ENCODE results near the gene CDC37. TPM values are rescaled to one million over a fixed set of nuclear protein-coding genes. Genes with fewer than 3 reads are reported as not detected.
"Not testable (repeated sequence)": the region's sequence is repeated elsewhere in the genome, so short reads cannot be mapped to it uniquely, and the experiment has no call there.

CDC37 gene
- polyA plus RNA-seq, 1 donor, result 155 TPM

GRCh38 chr19:10379880-10380312 is 23.4 kb downstream of the CDC37 start:
- Histone ChIP-seq H3K4me1 (ENCODE audit: control insufficient read depth, insufficient read depth, low read length) (peaks cover 9% of the 10 kb centered on the region), H3K27me3 (ENCODE audit: control insufficient read depth, insufficient read depth, low read length) (no peaks in the 10 kb centered on the region), H3K27ac (ENCODE audit: low read length) (peak overlapping the region; percentile 43), H3K4me3 (ENCODE audit: low read length) (peak overlapping the region; percentile 95), H3K36me3 (ENCODE audit: control insufficient read depth, insufficient read depth, low read length) (peaks cover 15% of the 10 kb centered on the region), H3K9me3 (ENCODE audit: control insufficient read depth, low read depth, low read length) (no peaks in the 10 kb centered on the region)
- no CpG with 5 or more reads among the region's 10 CpGs for WGBS (ENCODE audit: insufficient coverage, low lambda C conversion rate)
- DNase-seq, result peak in 1 of 2 donors; percentile 14

GRCh38 chr19:10378124-10378523 is 25.2 kb downstream of the CDC37 start:
- Histone ChIP-seq H3K27ac (ENCODE audit: low read length) (no peak overlapping the region), H3K9me3 (ENCODE audit: control insufficient read depth, low read depth, low read length) (no peaks in the 10 kb centered on the region), H3K4me1 (ENCODE audit: control insufficient read depth, insufficient read depth, low read length) (peaks cover 9% of the 10 kb centered on the region), H3K4me3 (ENCODE audit: low read length) (no peak overlapping the region), H3K36me3 (ENCODE audit: control insufficient read depth, insufficient read depth, low read length) (peaks cover 21% of the 10 kb centered on the region), H3K27me3 (ENCODE audit: control insufficient read depth, insufficient read depth, low read length) (no peaks in the 10 kb centered on the region)
- WGBS (ENCODE audit: insufficient coverage, low lambda C conversion rate), result 90% methylated on average over 2 of the region's 8 CpGs
- no peak for DNase-seq

- not testable (repeated sequence) for H3K9me3 ChIP-seq (ENCODE audit: control insufficient read depth, low read depth, low read length); H3K27me3 ChIP-seq (ENCODE audit: control insufficient read depth, insufficient read depth, low read length); H3K4me3 ChIP-seq (ENCODE audit: low read length); DNase-seq; H3K4me1 ChIP-seq (ENCODE audit: control insufficient read depth, insufficient read depth, low read length); H3K27ac ChIP-seq (ENCODE audit: low read length)
- WGBS (ENCODE audit: insufficient coverage, low lambda C conversion rate), result no CpG with 5 or more reads among the region's 2 CpGs
- H3K36me3 ChIP-seq (ENCODE audit: control insufficient read depth, insufficient read depth, low read length), result peaks cover 24% of the 10 kb centered on the region
Measured at GRCh38 chr19:10377140-10377640, 26.2 kb downstream of the CDC37 start.

- no peak for DNase-seq
- Histone ChIP-seq H3K27me3 (ENCODE audit: control insufficient read depth, insufficient read depth, low read length) (no peaks in the 10 kb centered on the region), H3K9me3 (ENCODE audit: control insufficient read depth, low read depth, low read length) (no peaks in the 10 kb centered on the region), H3K36me3 (ENCODE audit: control insufficient read depth, insufficient read depth, low read length) (peaks cover 29% of the 10 kb centered on the region), H3K4me1 (ENCODE audit: control insufficient read depth, insufficient read depth, low read length) (peaks cover 5% of the 10 kb centered on the region), H3K27ac (ENCODE audit: low read length) (no peak overlapping the region), H3K4me3 (ENCODE audit: low read length) (no peak overlapping the region)
- WGBS (ENCODE audit: insufficient coverage, low lambda C conversion rate), result 87% methylated on average over 2 of the region's 5 CpGs
Measured at GRCh38 chr19:10374931-10375330, 28.4 kb downstream of the CDC37 start.

- Histone ChIP-seq H3K4me3 (ENCODE audit: low read length) (no peak overlapping the region), H3K27ac (ENCODE audit: low read length) (no peak overlapping the region), H3K4me1 (ENCODE audit: control insufficient read depth, insufficient read depth, low read length) (no peaks in the 10 kb centered on the region), H3K9me3 (ENCODE audit: control insufficient read depth, low read depth, low read length) (peaks cover 6% of the 10 kb centered on the region), H3K27me3 (ENCODE audit: control insufficient read depth, insufficient read depth, low read length) (no peaks in the 10 kb centered on the region), H3K36me3 (ENCODE audit: control insufficient read depth, insufficient read depth, low read length) (peaks cover 38% of the 10 kb centered on the region)
- no peak for DNase-seq
- no CpG with 5 or more reads among the region's 3 CpGs for WGBS (ENCODE audit: insufficient coverage, low lambda C conversion rate)
Measured at GRCh38 chr19:10372690-10373089, 30.7 kb downstream of the CDC37 start.

- Histone ChIP-seq H3K36me3 (ENCODE audit: control insufficient read depth, insufficient read depth, low read length) (peaks cover 58% of the 10 kb centered on the region), H3K27ac (ENCODE audit: low read length) (no peak overlapping the region), H3K4me3 (ENCODE audit: low read length) (no peak overlapping the region), H3K27me3 (ENCODE audit: control insufficient read depth, insufficient read depth, low read length) (no peaks in the 10 kb centered on the region), H3K4me1 (ENCODE audit: control insufficient read depth, insufficient read depth, low read length) (no peaks in the 10 kb centered on the region), H3K9me3 (ENCODE audit: control insufficient read depth, low read depth, low read length) (peaks cover 6% of the 10 kb centered on the region)
- no peak for DNase-seq
- WGBS (ENCODE audit: insufficient coverage, low lambda C conversion rate), result no CpG with 5 or more reads among the region's 15 CpGs
Measured at GRCh38 chr19:10368101-10368803, 35.1 kb downstream of the CDC37 start.

GRCh38 chr19:10366950-10367512 is 36.3 kb downstream of the CDC37 start:
- H3K4me1 ChIP-seq (ENCODE audit: control insufficient read depth, insufficient read depth, low read length); H3K27ac ChIP-seq (ENCODE audit: low read length); DNase-seq; H3K9me3 ChIP-seq (ENCODE audit: control insufficient read depth, low read depth, low read length); H3K4me3 ChIP-seq (ENCODE audit: low read length); H3K27me3 ChIP-seq (ENCODE audit: control insufficient read depth, insufficient read depth, low read length): not testable (repeated sequence)
- H3K36me3 ChIP-seq (ENCODE audit: control insufficient read depth, insufficient read depth, low read length), result peaks cover 63% of the 10 kb centered on the region
- no CpG with 5 or more reads among the region's 4 CpGs for WGBS (ENCODE audit: insufficient coverage, low lambda C conversion rate)

- no peak for DNase-seq
- no CpG with 5 or more reads among the region's 23 CpGs for WGBS (ENCODE audit: insufficient coverage, low lambda C conversion rate)
- peaks cover 75% of the 10 kb centered on the region for H3K36me3 ChIP-seq (ENCODE audit: control insufficient read depth, insufficient read depth, low read length)
Measured at GRCh38 chr19:10365518-10365917, 37.8 kb downstream of the CDC37 start.

GRCh38 chr19:10364644-10365043 is 38.7 kb downstream of the CDC37 start:
- Histone ChIP-seq H3K27me3 (ENCODE audit: control insufficient read depth, insufficient read depth, low read length) (no peaks in the 10 kb centered on the region), H3K36me3 (ENCODE audit: control insufficient read depth, insufficient read depth, low read length) (peaks cover 77% of the 10 kb centered on the region), H3K9me3 (ENCODE audit: control insufficient read depth, low read depth, low read length) (peaks cover 6% of the 10 kb centered on the region), H3K27ac (ENCODE audit: low read length) (no peak overlapping the region), H3K4me1 (ENCODE audit: control insufficient read depth, insufficient read depth, low read length) (no peaks in the 10 kb centered on the region), H3K4me3 (ENCODE audit: low read length) (no peak overlapping the region)
- no peak for DNase-seq
- no CpG with 5 or more reads among the region's 19 CpGs for WGBS (ENCODE audit: insufficient coverage, low lambda C conversion rate)

More at GRCh38 chr19:10365518-10365917, 37.8 kb downstream of the CDC37 start:
- Histone ChIP-seq H3K4me3 (ENCODE audit: low read length) (no peak overlapping the region), H3K27me3 (ENCODE audit: control insufficient read depth, insufficient read depth, low read length) (no peaks in the 10 kb centered on the region), H3K4me1 (ENCODE audit: control insufficient read depth, insufficient read depth, low read length) (no peaks in the 10 kb centered on the region), H3K27ac (ENCODE audit: low read length) (no peak overlapping the region), H3K9me3 (ENCODE audit: control insufficient read depth, low read depth, low read length) (peaks cover 6% of the 10 kb centered on the region)

GRCh38 chr19:10363789-10364281 is 39.5 kb downstream of the CDC37 start:
- H3K9me3 ChIP-seq (ENCODE audit: control insufficient read depth, low read depth, low read length), result peaks cover 6% of the 10 kb centered on the region
- WGBS (ENCODE audit: insufficient coverage, low lambda C conversion rate), result no CpG with 5 or more reads among the region's 12 CpGs
- no peaks in the 10 kb centered on the region for H3K4me1 ChIP-seq (ENCODE audit: control insufficient read depth, insufficient read depth, low read length)
- DNase-seq, result no peak
- H3K36me3 ChIP-seq (ENCODE audit: control insufficient read depth, insufficient read depth, low read length), result peaks cover 74% of the 10 kb centered on the region
- H3K4me3 ChIP-seq (ENCODE audit: low read length), result no peak overlapping the region
- no peak overlapping the region for H3K27ac ChIP-seq (ENCODE audit: low read length)
- H3K27me3 ChIP-seq (ENCODE audit: control insufficient read depth, insufficient read depth, low read length), result no peaks in the 10 kb centered on the region
